ENCODE data around the gene CAB39.

Gene CAB39

GRCh38 chr2:230787101-230787500, 74.5 kb downstream of the CAB39 start:
- DNase-seq, result no peak

- DNase-seq, result peak; percentile 9
These were observed 76.0 kb downstream of the CAB39 start for GRCh38 chr2:230788554-230789175.

GRCh38 chr2:230790981-230791380, 78.3 kb downstream of the CAB39 start:
- no peak for DNase-seq

GRCh38 chr2:230793572-230794359, 81.1 kb downstream of the CAB39 start:
- DNase-seq, result no peak

- DNase-seq, result no peak
These were observed 81.9 kb downstream of the CAB39 start for GRCh38 chr2:230794497-230794896.

- DNase-seq, result no peak
These were observed 83.2 kb downstream of the CAB39 start for GRCh38 chr2:230795856-230796255.

GRCh38 chr2:230796280-230796862, 83.7 kb downstream of the CAB39 start:
- no peak for DNase-seq

GRCh38 chr2:230797515-230798495, 85.2 kb downstream of the CAB39 start:
- DNase-seq, result no peak

GRCh38 chr2:230798769-230799399, 86.2 kb downstream of the CAB39 start:
- DNase-seq, result peak; percentile 52

- DNase-seq, result no peak
These were observed 92.8 kb downstream of the CAB39 start for GRCh38 chr2:230805353-230806017.

GRCh38 chr2:230807729-230808128, 95.1 kb downstream of the CAB39 start:
- no peak for DNase-seq

GRCh38 chr2:230809015-230809414, 96.4 kb downstream of the CAB39 start:
- DNase-seq, result no peak

GRCh38 chr2:230809677-230810251, 97.1 kb downstream of the CAB39 start:
- no peak for DNase-seq

- DNase-seq, result no peak
These were observed 98.9 kb downstream of the CAB39 start for GRCh38 chr2:230811508-230811907.

GRCh38 chr2:230812033-230812432, 99.4 kb downstream of the CAB39 start:
- no peak for DNase-seq

GRCh38 chr2:230814616-230815015, 102.0 kb downstream of the CAB39 start:
- DNase-seq, result no peak

GRCh38 chr2:230815088-230815487, 102.4 kb downstream of the CAB39 start:
- DNase-seq, result no peak

GRCh38 chr2:230816735-230817134, 104.1 kb downstream of the CAB39 start:
- DNase-seq, result no peak

GRCh38 chr2:230819433-230819832, 106.8 kb downstream of the CAB39 start:
- no peak for DNase-seq

GRCh38 chr2:230821261-230821990, 108.8 kb downstream of the CAB39 start:
- peak; percentile 4 for DNase-seq
